Choroid plexus epithelial cell (primary cell): ENCODE results near the gene PALB2.

ENCODE experiments used
- DNase-seq: peaks from one replicate; pipeline ENCODE4 v3.0.0-alpha.2; 2010; ENCODE audit warnings: low read depth
- H3K4me3 ChIP-seq: 2 replicates; pipeline ENCODE4 v1.5.1; 2011; ENCODE audit warnings: low read depth, mild to moderate bottlenecking, control low read depth, low read length, moderate library complexity
- CTCF ChIP-seq: conservative IDR thresholded peaks from 2 replicates; pipeline ENCODE4 v1.5.1; 2011; ENCODE audit warnings: low read depth, mild to moderate bottlenecking, control low read depth, inconsistent platforms, low read length, moderate library complexity

The PALB2 gene

DNA sequence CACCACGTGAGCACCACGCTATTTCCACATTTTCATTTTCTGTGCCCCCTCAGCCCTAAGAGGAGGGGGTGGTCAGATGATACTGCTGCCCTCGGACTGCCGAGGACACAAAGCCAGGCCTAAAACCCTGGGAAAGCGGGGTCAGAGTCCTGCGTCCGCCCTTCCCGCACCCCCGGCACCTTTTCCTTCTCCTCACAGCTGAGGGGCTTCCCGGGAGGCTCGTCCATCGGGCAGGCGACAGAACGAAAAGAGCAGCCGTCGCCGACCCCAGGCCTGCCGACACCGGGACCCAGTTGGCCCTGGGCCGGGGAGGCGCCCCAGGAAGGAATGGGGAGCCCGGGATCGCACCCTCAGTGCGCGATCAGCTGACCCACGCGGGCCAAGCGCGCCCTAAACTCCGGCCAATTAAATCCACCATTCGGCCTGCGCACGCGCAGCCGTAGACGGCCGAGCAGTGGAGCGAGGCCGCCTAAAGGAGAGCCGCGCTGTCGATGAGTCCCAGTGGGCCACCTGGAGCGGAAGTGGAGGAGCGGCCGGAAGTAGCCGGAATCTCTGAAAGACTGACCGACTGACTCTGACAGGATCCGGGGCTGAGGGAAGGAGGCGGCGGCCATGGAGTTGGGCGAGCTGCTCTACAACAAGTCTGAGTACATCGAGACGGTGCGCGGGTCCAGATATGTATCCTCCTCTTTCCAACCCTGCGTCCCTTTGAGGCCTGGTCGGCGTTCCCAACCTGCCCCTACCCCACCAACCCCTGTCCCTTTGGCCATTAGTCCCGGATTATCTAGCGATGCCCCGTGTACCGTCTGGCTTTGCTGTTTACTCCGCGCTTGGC lies at the start of gene PALB2, which contains the start of gene DCTN5:
Gene PALB2 (minus strand): TSS at position 380 of the 835 bp plus-strand sequence. CDS start 153 bp downstream, at position 227.
Gene DCTN5 (plus strand): TSS at position 536 of the 835 bp plus-strand sequence. CDS start 77 bp downstream, at position 613.
- peak; percentile 95 for DNase-seq
- peak within 1 kb of the TSS; percentile 80 for H3K4me3 ChIP-seq
- TF ChIP-seq CTCF, result no peak

- no peak overlapping the region for H3K4me3 ChIP-seq
- TF ChIP-seq CTCF, result no peak
- DNase-seq, result no peak
Measured at GRCh38 chr16:23689442-23690187, 48.5 kb upstream of the PALB2 start.

DNA sequence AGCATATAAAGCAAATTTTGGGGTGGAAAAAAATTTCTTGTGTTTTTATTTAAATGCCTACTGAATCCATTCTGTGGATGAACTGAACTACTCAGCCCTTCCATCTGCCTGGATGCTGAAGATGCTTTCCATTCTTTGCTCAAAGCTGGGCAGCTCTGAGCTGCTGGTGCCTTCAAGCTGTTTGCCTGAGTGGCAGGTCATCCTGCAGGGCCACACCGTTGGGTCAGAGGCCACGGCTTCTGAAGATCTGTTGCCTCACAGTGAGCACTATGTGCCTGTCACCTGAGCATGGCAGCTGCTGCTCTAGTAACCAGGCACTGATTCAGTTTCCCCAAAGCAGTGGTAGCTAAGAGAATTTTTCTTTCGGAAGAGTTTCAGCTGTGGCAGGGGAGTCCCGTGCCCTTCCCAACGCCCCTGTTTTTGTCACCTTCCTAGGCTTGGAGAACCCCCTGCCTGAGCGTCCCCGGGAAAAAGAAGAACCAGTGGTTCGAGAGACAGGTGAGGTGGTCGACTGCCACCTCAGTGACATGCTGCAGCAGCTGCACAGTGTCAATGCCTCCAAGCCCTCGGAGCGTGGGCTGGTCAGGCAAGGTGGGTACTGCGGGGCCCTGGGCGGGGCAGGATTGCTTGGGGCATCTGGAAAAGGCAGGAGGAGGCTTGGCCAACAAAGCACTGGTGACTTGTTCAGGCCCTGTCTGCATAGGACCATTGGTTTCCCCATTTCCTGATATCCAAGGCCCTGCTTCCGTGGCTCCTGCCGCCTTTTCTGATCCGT lies 46.1 kb upstream of the PALB2 start:
- no peak overlapping the region for H3K4me3 ChIP-seq
- TF ChIP-seq CTCF, result no peak
- no peak for DNase-seq

DNA sequence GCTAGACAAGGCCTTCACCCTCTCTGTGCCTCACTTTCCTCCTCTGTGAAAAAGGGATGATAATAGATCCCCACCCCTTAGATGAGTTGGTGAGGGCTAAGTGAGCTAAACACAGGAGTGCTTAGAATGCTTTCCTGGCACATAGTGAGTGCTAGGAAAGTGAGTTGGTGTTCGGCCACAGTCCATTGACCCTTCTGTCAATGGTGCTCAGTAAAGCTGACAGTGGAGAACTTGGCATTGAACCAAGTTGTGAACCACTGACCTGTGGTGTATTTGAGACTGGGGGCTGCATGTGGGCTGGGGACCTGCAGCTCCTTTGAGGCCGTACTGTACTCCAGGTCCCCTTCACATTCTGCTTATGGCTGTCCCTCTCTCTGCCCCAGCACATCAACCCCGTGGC lies 42.4 kb upstream of the PALB2 start:
- H3K4me3 ChIP-seq, result no peak overlapping the region
- no peak for TF ChIP-seq CTCF
- no peak for DNase-seq

DNA sequence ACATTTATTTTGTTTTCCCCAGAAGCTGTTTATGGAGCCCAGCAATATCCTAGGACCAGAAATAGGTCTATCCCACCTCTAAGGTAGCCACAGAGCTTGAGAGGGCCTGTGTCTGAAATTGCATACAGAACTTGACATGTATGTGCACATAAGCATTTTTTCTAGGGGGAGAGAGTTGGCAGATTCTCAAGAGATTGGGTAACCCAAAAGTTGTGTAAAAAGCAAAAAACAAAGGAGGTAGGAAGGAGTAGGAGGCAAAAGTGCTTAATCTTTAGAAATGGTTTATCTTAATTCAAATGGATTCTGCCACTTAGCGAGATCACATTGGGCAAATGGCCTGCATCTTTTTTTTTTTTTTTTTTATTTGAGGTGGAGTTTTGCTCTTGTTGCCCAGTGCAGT lies 41.1 kb upstream of the PALB2 start:
- H3K4me3 ChIP-seq, result no peak overlapping the region
- no peak for TF ChIP-seq CTCF
- DNase-seq, result peak; percentile 75

GRCh38 chr16:23679986-23680336 lies 38.9 kb upstream of the PALB2 start:
- H3K4me3 ChIP-seq, result peak overlapping the region; percentile 71
- TF ChIP-seq CTCF, result no peak
- no peak for DNase-seq
